HG03460 (cell line): ENCODE measurements around the gene OR5H2.
A peak's percentile ranks its signal among the peaks of the same experiment; 100 is the strongest.

Source experiments
- ATAC-seq: cut with Tn5 transposase; IDR thresholded peaks from one replicate; pipeline ENCODE4 v1.9.1; 2021; ENCODE audit not compliant: unreplicated experiment

Gene OR5H2

GRCh38 chr3:98329392-98330124, 47.3 kb downstream of the OR5H2 start:
- peak; percentile 66 for ATAC-seq

GRCh38 chr3:98331329-98331728, 49.0 kb downstream of the OR5H2 start:
- ATAC-seq: no peak
